CD4-positive, alpha-beta T cell (primary cell): ENCODE measurements around the gene ZNF334. TPM values are rescaled to one million over a fixed set of nuclear protein-coding genes. Genes with fewer than 3 reads are reported as not detected.

ENCODE experiments used
- ATAC-seq: fragments of 200-7000 bp; cut with Tn5 transposase; one replicate; pipeline ENCODE4 v1.10.0; 2022; ENCODE audit warnings: mild to moderate bottlenecking; ENCODE audit not compliant: poor library complexity
- CTCF ChIA-PET: fragments of 350-600 bp; sonication (Branson Sonifier 250); formaldehyde crosslinking; loops from one replicate; lab custom pipeline; 2021; ENCODE audit warnings: antibody characterized with exemption, inconsistent platforms; lab: Charles Lee
- POLR2A ChIA-PET: fragments of 350-600 bp; sonication (Branson Sonifier 250); formaldehyde crosslinking; loops from one replicate; lab custom pipeline; 2021; ENCODE audit warnings: antibody characterized with exemption, inconsistent platforms; lab: Charles Lee
- DNase-seq, 14 experiments: peaks; one replicate each; pipeline ENCODE4 v3.0.0-alpha.2; 2013 to 2020; ENCODE audit warnings: mixed read lengths in 2 of 14
- H3K27ac ChIP-seq, 2 donors: one replicate each; pipeline versions ENCODE4 v1.5.1 to v1.7.0; 2013; ENCODE audit warnings: low read length in 2 of 2, low read depth in 1 of 2, mild to moderate bottlenecking in 1 of 2
- H3K27me3 ChIP-seq, 2 experiments: 1 replicate in 1 of 2; 2 replicates in 1 of 2; pipeline versions ENCODE4 v1.6.1 to v1.7.0; 2013; ENCODE audit warnings: low read length in 2 of 2, control low read depth in 1 of 2, mild to moderate bottlenecking in 1 of 2, moderate library complexity in 1 of 2; ENCODE audit not compliant: insufficient read depth in 2 of 2, control insufficient read depth in 1 of 2
- H3K36me3 ChIP-seq: one replicate; pipeline ENCODE4 v1.6.1; 2013; ENCODE audit warnings: low read length, control low read depth; ENCODE audit not compliant: insufficient read depth
- H3K4me1 ChIP-seq: one replicate; pipeline ENCODE4 v1.6.1; 2013; ENCODE audit warnings: low read length, control low read depth; ENCODE audit not compliant: insufficient read depth
- H3K4me3 ChIP-seq: one replicate; pipeline ENCODE4 v1.5.1; 2013; ENCODE audit warnings: mild to moderate bottlenecking, low read length, moderate library complexity
- H3K9me3 ChIP-seq, 2 experiments: 1 replicate in 1 of 2; 2 replicates in 1 of 2; pipeline versions ENCODE4 v1.6.1 to v1.7.0; 2013; ENCODE audit warnings: low read length in 2 of 2, mild to moderate bottlenecking in 2 of 2, control low read depth in 1 of 2, moderate library complexity in 1 of 2; ENCODE audit not compliant: control insufficient read depth in 1 of 2, insufficient read depth in 1 of 2
- H3K27ac Mint-ChIP-seq: one replicate; pipeline ENCODE4 v1.8.0; 2020; ENCODE audit warnings: mixed read lengths
- H3K27me3 Mint-ChIP-seq: one replicate; pipeline ENCODE4 v1.8.0; 2021; ENCODE audit warnings: mixed read lengths
- H3K36me3 Mint-ChIP-seq: one replicate; pipeline ENCODE4 v1.8.0; 2021; ENCODE audit warnings: low read depth, mixed read lengths
- H3K4me1 Mint-ChIP-seq: one replicate; pipeline ENCODE4 v1.8.0; 2021; ENCODE audit warnings: low read depth, mixed read lengths
- H3K4me3 Mint-ChIP-seq: one replicate; pipeline ENCODE4 v1.8.0; 2020; ENCODE audit warnings: mild to moderate bottlenecking, mixed read lengths
- H3K9me3 Mint-ChIP-seq: one replicate; pipeline ENCODE4 v1.8.0; 2020; ENCODE audit warnings: mixed read lengths
- intact Hi-C, 2 experiments: fragments of 100-400 bp; cut with DNase I in 1 of 2; cut with micrococcal nuclease in 1 of 2; formaldehyde crosslinking; loops; one replicate each; pipeline versions ENCODE4 v1.15.1 to v1.9.0; 2023 to 2025; cut with DNase I, micrococcal nuclease
- total RNA-seq, 174 experiments: library from RNA in 2 of 174; stranded (reverse) in 2 of 174; gene quantifications; one replicate each; pipeline ENCODE4 v1.2.3 and lab custom pipeline; 2021 to 2026
- TF ChIP-seq, protein P1 (sequence below): fragments of 200-600 bp; IDR thresholded peaks from one replicate; pipeline ENCODE4 v1.8.0; 2022; ENCODE audit warnings: antibody characterized with exemption, mild to moderate bottlenecking

ZNF334 gene
- total RNA-seq, 2 experiments from 2014 or later = 0.19 to 0.28 TPM

DNA sequence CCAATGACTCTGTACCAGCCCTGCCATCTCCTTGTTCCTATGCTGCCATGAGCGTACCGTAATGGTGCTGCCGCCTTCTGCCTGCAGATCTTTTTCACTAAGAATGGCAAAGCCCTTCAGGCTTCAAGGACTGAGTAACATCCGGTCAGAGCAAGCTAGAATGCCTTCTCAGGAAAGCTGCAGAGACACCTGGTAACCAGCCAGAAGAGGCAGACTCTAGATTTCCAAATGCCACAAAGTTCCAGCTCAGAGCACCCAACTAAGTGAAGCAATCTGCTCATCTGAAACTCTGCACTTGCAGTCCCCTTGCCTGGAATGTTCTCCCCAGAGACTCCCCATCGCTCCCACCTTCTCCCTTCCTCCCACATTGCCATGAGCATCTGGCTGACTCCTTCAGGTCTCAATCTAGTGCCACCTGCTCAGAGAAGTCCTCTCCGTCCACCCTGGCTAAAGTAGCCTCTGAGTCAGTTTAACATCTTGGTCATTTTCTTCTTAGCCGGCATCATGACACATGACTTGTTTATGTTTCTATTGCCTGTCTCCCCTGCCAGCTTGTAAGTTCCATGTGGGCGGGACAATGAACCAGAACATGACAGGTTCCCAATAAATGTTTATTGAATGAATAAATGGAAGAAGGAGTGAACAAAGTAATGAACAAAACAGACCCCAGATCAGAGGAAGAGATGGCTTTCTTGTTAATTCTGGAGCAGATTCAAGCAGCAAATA lies 44.0 kb upstream of the ZNF334 start:
- CTCF ChIA-PET = no interaction called here
- no peak for DNase-seq
- H3K27me3 Mint-ChIP-seq = no peaks in the 10 kb centered on the region
- no peak overlapping the region for H3K4me3 Mint-ChIP-seq
- H3K4me1 ChIP-seq = peaks cover 14% of the 10 kb centered on the region
- H3K4me3 ChIP-seq = no peak overlapping the region
- ATAC-seq = no peak
- H3K36me3 Mint-ChIP-seq = no peaks in the 10 kb centered on the region
- H3K9me3 Mint-ChIP-seq = no peaks in the 10 kb centered on the region
- H3K36me3 ChIP-seq = no peaks in the 10 kb centered on the region
- TF ChIP-seq, protein P1, sequence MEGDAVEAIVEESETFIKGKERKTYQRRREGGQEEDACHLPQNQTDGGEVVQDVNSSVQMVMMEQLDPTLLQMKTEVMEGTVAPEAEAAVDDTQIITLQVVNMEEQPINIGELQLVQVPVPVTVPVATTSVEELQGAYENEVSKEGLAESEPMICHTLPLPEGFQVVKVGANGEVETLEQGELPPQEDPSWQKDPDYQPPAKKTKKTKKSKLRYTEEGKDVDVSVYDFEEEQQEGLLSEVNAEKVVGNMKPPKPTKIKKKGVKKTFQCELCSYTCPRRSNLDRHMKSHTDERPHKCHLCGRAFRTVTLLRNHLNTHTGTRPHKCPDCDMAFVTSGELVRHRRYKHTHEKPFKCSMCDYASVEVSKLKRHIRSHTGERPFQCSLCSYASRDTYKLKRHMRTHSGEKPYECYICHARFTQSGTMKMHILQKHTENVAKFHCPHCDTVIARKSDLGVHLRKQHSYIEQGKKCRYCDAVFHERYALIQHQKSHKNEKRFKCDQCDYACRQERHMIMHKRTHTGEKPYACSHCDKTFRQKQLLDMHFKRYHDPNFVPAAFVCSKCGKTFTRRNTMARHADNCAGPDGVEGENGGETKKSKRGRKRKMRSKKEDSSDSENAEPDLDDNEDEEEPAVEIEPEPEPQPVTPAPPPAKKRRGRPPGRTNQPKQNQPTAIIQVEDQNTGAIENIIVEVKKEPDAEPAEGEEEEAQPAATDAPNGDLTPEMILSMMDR = no peak
- peaks cover 11% of the 10 kb centered on the region for H3K4me1 Mint-ChIP-seq
- POLR2A ChIA-PET = no interaction called here
- intact Hi-C loops = no loop called here
- H3K27ac ChIP-seq = no peak overlapping the region
- no peaks in the 10 kb centered on the region for H3K27me3 ChIP-seq
- no peak overlapping the region for H3K27ac Mint-ChIP-seq
- H3K9me3 ChIP-seq = no peaks in the 10 kb centered on the region

DNA sequence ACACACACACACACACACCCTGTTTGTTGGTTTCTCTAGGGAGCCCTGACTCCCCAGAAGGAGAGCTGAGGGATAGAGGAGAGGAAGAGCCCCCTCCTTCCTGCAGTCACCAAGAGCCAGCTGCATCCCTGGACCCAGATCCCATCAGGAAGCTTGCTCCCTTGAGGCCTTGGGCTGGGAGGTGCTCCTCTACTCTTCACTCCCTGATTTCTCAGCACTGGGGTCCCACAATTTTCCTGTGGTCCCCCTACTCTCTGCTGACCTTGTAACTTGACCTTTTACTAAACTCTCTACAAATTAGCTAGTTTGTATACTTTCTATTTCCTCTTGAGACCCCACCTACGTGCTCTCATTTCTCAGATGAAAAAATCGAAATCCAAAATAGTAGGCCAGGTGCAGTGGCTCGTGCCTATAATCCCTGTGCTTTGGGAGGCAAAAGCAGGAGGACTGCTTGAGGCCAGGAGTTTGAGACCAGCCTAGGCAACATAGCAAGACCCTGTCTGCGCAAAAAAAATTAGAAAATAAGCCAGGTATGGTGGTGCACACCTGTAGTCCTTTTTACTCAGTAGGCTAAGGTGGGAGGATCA lies 42.1 kb upstream of the ZNF334 start:
- Histone ChIP-seq H3K4me3 (no peak overlapping the region), H3K4me1 (peaks cover 18% of the 10 kb centered on the region), H3K27ac (no peak overlapping the region), H3K27me3 (no peaks in the 10 kb centered on the region), H3K9me3 (no peaks in the 10 kb centered on the region), H3K36me3 (no peaks in the 10 kb centered on the region)
- intact Hi-C loops = no loop called here
- H3K9me3 Mint-ChIP-seq = no peaks in the 10 kb centered on the region
- POLR2A ChIA-PET = no interaction called here
- CTCF ChIA-PET = no interaction called here
- peaks cover 11% of the 10 kb centered on the region for H3K4me1 Mint-ChIP-seq
- no peaks in the 10 kb centered on the region for H3K36me3 Mint-ChIP-seq
- ATAC-seq = no peak
- H3K4me3 Mint-ChIP-seq = no peak overlapping the region
- DNase-seq = no peak
- TF ChIP-seq, protein P1 = no peak
- H3K27ac Mint-ChIP-seq = no peak overlapping the region
- H3K27me3 Mint-ChIP-seq = no peaks in the 10 kb centered on the region

DNA sequence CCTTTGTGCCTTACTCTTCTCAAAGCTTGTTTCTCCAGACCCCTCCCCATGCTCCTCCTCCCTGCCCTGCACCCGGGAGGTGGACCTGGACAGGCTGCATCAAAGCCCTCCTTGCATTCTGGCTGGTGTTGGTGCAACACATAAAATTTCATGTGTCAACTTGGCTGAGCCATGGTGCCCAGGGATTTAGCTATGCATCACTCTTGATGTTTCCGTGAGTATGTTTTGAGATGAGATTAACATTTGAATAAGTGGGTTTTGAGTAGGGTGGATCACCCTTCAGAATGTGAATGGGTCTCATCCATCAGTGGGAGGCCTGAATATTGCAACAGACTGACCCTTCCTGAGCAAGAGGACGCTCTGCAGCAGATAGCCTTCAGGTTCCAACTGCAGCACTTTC lies 41.5 kb upstream of the ZNF334 start:
- H3K4me1 Mint-ChIP-seq = peaks cover 11% of the 10 kb centered on the region
- Histone ChIP-seq H3K4me1 (peaks cover 18% of the 10 kb centered on the region), H3K27me3 (no peaks in the 10 kb centered on the region), H3K9me3 (no peaks in the 10 kb centered on the region), H3K36me3 (no peaks in the 10 kb centered on the region), H3K27ac (no peak overlapping the region), H3K4me3 (no peak overlapping the region)
- no peak overlapping the region for H3K27ac Mint-ChIP-seq
- H3K9me3 Mint-ChIP-seq = no peaks in the 10 kb centered on the region
- ChIA-PET CTCF (no interaction called here), POLR2A (no interaction called here)
- DNase-seq = no peak
- intact Hi-C loops = no loop called here
- H3K36me3 Mint-ChIP-seq = no peaks in the 10 kb centered on the region
- TF ChIP-seq, protein P1 = no peak
- no peak for ATAC-seq
- no peak overlapping the region for H3K4me3 Mint-ChIP-seq
- no peaks in the 10 kb centered on the region for H3K27me3 Mint-ChIP-seq
